Tibial nerve (tissue), 4 donors: ENCODE data around the gene PDCD11.

Source experiments
- CTCF ChIP-seq, 5 experiments: fragments of 200-600 bp in 3 of 5; fragments of 450-650 bp in 2 of 5; sonication (generic) in 3 of 5; IDR thresholded peaks; one replicate each; pipeline ENCODE4 v1.5.1; 2016 to 2019; ENCODE audit warnings: antibody characterized with exemption in 5 of 5, mild to moderate bottlenecking in 3 of 5, moderate library complexity in 2 of 5
- EP300 ChIP-seq, 2 donors: sonication (generic); formaldehyde crosslinking; IDR thresholded peaks; one replicate each; pipeline ENCODE4 v1.6.1; 2017; ENCODE audit warnings: antibody characterized with exemption in 2 of 2, mild to moderate bottlenecking in 1 of 2
- POLR2A ChIP-seq, 2 donors: fragments of 450-650 bp; IDR thresholded peaks; one replicate each; pipeline ENCODE4 v1.6.1; 2017; ENCODE audit warnings: antibody characterized with exemption in 2 of 2, mild to moderate bottlenecking in 2 of 2, moderate library complexity in 2 of 2

DNA sequence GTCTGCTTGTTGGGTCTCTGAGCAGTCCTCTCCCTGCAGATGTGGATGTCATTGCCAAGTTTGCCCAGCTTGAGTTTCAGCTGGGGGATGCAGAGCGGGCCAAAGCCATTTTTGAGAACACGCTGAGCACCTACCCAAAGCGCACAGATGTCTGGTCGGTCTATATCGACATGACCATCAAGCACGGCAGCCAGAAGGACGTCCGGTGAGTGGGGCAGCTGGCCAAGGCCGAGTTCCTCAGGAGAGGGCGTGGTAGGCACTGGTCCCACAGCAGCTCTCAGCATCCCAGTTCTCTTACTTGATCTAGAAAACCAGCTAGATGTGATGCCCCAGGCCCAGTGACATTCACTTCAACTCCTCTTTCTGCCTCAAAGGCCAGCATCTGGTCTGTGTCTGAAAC is 48.1 kb downstream of the PDCD11 start:
- TF ChIP-seq POLR2A (IDR thresholded peaks at IDR 0.05), result no peak
- no peak for TF ChIP-seq CTCF (IDR thresholded peaks at IDR 0.05)
- TF ChIP-seq EP300 (IDR thresholded peaks at IDR 0.05), result no peak
